Natural killer cell (primary cell): ENCODE data around the gene DPP4. TPM values are rescaled to one million over a fixed set of nuclear protein-coding genes. Genes with fewer than 3 reads are reported as not detected.

Experiments used
- ATAC-seq, 3 donors: fragments of 150-1000 bp in 2 of 3; fragments of 200-7000 bp in 1 of 3; cut with Tn5 transposase; 1 replicate in 1 of 3; 2 replicates in 2 of 3; pipeline ENCODE4 v1.10.0; 2021; ENCODE audit warnings: mild to moderate bottlenecking in 2 of 3, moderate library complexity in 2 of 3
- DNase-seq, 2 donors: peaks; one replicate each; pipeline versions ENCODE4 v3.0.0 to v3.0.0-alpha.2; 2013 to 2021; ENCODE audit warnings: mixed read lengths in 1 of 2
- H3K27ac ChIP-seq: one replicate; pipeline ENCODE4 v1.5.1; 2013; ENCODE audit warnings: mild to moderate bottlenecking, low read length
- H3K27me3 ChIP-seq: one replicate; pipeline ENCODE4 v1.6.1; 2013; ENCODE audit warnings: low read length; ENCODE audit not compliant: control insufficient read depth, insufficient read depth
- H3K36me3 ChIP-seq: one replicate; pipeline ENCODE4 v1.6.1; 2013; ENCODE audit warnings: low read length; ENCODE audit not compliant: control insufficient read depth, insufficient read depth
- H3K4me1 ChIP-seq: one replicate; pipeline ENCODE4 v1.6.1; 2013; ENCODE audit warnings: low read length; ENCODE audit not compliant: control insufficient read depth, insufficient read depth
- H3K4me3 ChIP-seq: one replicate; pipeline ENCODE4 v1.5.1; 2013; ENCODE audit warnings: low read length
- H3K9me3 ChIP-seq: one replicate; pipeline ENCODE4 v1.6.1; 2013; ENCODE audit warnings: low read length; ENCODE audit not compliant: control insufficient read depth, insufficient read depth
- H3K27ac Mint-ChIP-seq, 2 donors: one replicate each; pipeline ENCODE4 v1.8.0; 2022; ENCODE audit warnings: mild to moderate bottlenecking in 2 of 2, mixed read lengths in 2 of 2, moderate library complexity in 1 of 2
- H3K27me3 Mint-ChIP-seq, 2 donors: one replicate each; pipeline ENCODE4 v1.8.0; 2022; ENCODE audit warnings: low read depth in 2 of 2, mixed read lengths in 2 of 2
- H3K36me3 Mint-ChIP-seq: one replicate; pipeline ENCODE4 v1.8.0; 2022; ENCODE audit warnings: mixed read lengths
- H3K4me1 Mint-ChIP-seq, 2 donors: one replicate each; pipeline ENCODE4 v1.8.0; 2022; ENCODE audit warnings: mixed read lengths in 2 of 2
- H3K4me3 Mint-ChIP-seq: one replicate; pipeline ENCODE4 v1.8.0; 2022; ENCODE audit warnings: mild to moderate bottlenecking, moderate library complexity, mixed read lengths
- H3K9me3 Mint-ChIP-seq, 2 donors: one replicate each; pipeline ENCODE4 v1.8.0; 2022; ENCODE audit warnings: mixed read lengths in 2 of 2
- WGBS: methylation state at CpG from one replicate; pipeline ENCODE4 v1.1.7; 2013; ENCODE audit warnings: missing lambda C conversion rate; ENCODE audit not compliant: insufficient coverage; 5-methylcytosine and 5-hydroxymethylcytosine counted together
- intact Hi-C: fragments of 100-400 bp; cut with micrococcal nuclease; formaldehyde crosslinking; loops from one replicate; pipeline ENCODE4 v1.14.2; 2022
- total RNA-seq, 4 donors: library from RNA; stranded (reverse); fragments of 120-200 nt in 1 of 4; gene quantifications; one replicate each; pipeline versions ENCODE4 v1.2.3 to v1.2.4, GENCODE V29; 2013 to 2022
- TF ChIP-seq, protein P1 (sequence below): fragments of 200-600 bp; IDR thresholded peaks from one replicate; pipeline ENCODE4 v1.8.0; 2022; ENCODE audit warnings: antibody characterized with exemption

Gene DPP4
- total RNA-seq, 3 donors from 2014 or later (not counting 1 experiment from before 2014, with no cell fraction given): 1.8 to 2.3 (median 1.8) TPM

DNA sequence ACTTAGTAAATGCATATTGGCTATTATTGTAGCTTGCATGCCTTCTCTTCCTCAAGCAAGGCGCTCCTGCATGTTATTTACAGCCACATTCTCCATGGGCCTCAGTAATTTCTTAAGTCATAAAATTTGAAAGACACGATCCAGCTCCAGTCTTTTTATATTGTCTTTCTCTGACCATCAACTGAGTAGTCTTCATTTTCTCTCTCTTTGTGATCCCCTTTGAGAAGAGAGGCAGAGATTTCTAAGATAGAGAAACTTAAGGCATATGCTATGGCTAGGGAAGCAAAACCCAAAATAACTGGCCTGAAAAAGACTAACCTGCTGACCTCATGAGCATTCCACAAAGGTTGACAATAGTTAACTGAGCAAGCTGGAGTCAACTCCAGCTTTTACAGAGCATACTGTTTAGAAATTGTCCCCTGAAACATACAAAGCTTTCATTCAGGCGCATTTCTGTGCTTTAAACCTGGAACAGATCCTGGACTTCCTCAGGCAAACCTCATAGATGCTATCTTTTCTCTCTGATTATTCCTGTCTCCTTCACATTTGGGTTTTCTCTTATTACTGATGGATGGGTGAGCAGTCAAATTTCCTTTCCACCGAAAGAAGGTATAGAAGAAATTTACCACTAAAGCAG, 4.6 kb downstream of the DPP4 start:
- DNase-seq (no peak), ATAC-seq (no peak)
- intact Hi-C loops: no loop called here
- WGBS: 90% methylated on average over 2 of the region's 4 CpGs
- H3K4me3 Mint-ChIP-seq: no peak overlapping the region
- H3K27ac Mint-ChIP-seq: no peak overlapping the region
- peaks cover 12% of the 10 kb centered on the region for H3K4me1 ChIP-seq
- H3K9me3 ChIP-seq: no peaks in the 10 kb centered on the region
- H3K27me3 ChIP-seq: no peaks in the 10 kb centered on the region
- H3K36me3 ChIP-seq: no peaks in the 10 kb centered on the region
- H3K9me3 Mint-ChIP-seq: no peaks in the 10 kb centered on the region
- H3K4me3 ChIP-seq: no peak overlapping the region
- H3K27ac ChIP-seq: no peak overlapping the region
- peaks cover 18 to 21% of the 10 kb centered on the region in 2 donors for H3K27me3 Mint-ChIP-seq
- TF ChIP-seq, protein P1, sequence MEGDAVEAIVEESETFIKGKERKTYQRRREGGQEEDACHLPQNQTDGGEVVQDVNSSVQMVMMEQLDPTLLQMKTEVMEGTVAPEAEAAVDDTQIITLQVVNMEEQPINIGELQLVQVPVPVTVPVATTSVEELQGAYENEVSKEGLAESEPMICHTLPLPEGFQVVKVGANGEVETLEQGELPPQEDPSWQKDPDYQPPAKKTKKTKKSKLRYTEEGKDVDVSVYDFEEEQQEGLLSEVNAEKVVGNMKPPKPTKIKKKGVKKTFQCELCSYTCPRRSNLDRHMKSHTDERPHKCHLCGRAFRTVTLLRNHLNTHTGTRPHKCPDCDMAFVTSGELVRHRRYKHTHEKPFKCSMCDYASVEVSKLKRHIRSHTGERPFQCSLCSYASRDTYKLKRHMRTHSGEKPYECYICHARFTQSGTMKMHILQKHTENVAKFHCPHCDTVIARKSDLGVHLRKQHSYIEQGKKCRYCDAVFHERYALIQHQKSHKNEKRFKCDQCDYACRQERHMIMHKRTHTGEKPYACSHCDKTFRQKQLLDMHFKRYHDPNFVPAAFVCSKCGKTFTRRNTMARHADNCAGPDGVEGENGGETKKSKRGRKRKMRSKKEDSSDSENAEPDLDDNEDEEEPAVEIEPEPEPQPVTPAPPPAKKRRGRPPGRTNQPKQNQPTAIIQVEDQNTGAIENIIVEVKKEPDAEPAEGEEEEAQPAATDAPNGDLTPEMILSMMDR: no peak
- no peaks in the 10 kb centered on the region for H3K36me3 Mint-ChIP-seq
- peaks cover 0 to 18% of the 10 kb centered on the region in 2 donors for H3K4me1 Mint-ChIP-seq

DNA sequence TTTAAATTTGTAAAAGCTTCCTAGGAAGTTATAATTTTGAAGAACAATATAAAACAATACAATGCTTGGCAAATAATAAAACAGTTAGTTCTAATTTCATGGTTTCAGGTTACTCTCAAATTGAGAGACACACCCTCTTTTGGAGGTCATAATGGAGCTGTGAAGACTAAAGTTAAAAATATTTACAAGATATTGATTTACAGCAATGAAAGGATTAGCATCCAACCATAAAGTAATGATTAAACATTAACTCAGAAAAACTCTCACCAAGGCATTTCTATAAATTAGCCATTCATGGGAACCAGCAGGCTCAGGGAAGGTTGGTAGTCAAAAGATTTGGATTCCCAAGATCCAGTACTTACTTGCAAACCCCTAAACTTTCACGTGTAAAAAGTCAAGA, 6.4 kb downstream of the DPP4 start:
- Histone ChIP-seq H3K27ac (no peak overlapping the region), H3K36me3 (no peaks in the 10 kb centered on the region), H3K4me1 (no peaks in the 10 kb centered on the region), H3K4me3 (no peak overlapping the region), H3K27me3 (no peaks in the 10 kb centered on the region), H3K9me3 (no peaks in the 10 kb centered on the region)
- H3K27me3 Mint-ChIP-seq: peaks cover 7 to 10% of the 10 kb centered on the region in 2 donors
- intact Hi-C loops: no loop called here
- no peak for ATAC-seq
- H3K4me1 Mint-ChIP-seq: peaks cover 0 to 4% of the 10 kb centered on the region in 2 donors
- TF ChIP-seq, protein P1: no peak
- H3K4me3 Mint-ChIP-seq: no peak overlapping the region
- no peaks in the 10 kb centered on the region for H3K9me3 Mint-ChIP-seq
- WGBS: no CpG with 5 or more reads among the region's 1 CpG
- no peak for DNase-seq
- no peaks in the 10 kb centered on the region for H3K36me3 Mint-ChIP-seq
- no peak overlapping the region for H3K27ac Mint-ChIP-seq

DNA sequence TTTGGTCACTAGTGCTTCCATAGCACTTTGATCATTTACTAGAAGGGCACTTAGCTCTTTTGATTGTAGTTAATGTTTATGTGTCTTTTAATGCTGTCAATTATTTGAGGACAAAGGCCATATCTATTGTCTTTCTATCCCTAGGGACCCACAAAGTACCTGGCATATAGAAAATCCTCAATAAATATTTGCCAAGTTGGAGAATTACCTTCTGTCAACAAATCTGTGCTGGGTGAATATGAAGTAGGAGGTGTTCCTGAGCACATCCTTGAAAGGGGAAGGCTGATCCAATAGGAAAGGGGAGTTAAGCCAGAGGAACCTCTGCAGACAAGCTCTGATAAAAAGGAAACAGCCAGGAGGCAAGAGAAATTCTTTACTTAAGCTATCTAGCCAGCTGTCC, 8.2 kb downstream of the DPP4 start:
- intact Hi-C loops: no loop called here
- H3K27ac Mint-ChIP-seq: no peak overlapping the region
- no peak overlapping the region for H3K27ac ChIP-seq
- ATAC-seq (no peak), DNase-seq (no peak)
- no peaks in the 10 kb centered on the region for H3K9me3 Mint-ChIP-seq
- no peaks in the 10 kb centered on the region for H3K4me1 ChIP-seq
- H3K27me3 ChIP-seq: no peaks in the 10 kb centered on the region
- H3K9me3 ChIP-seq: no peaks in the 10 kb centered on the region
- no peaks in the 10 kb centered on the region for H3K36me3 ChIP-seq
- TF ChIP-seq, protein P1: no peak
- no peaks in the 10 kb centered on the region for H3K36me3 Mint-ChIP-seq
- no peak overlapping the region for H3K4me3 Mint-ChIP-seq
- H3K4me3 ChIP-seq: no peak overlapping the region
- H3K27me3 Mint-ChIP-seq: peaks cover 3 to 4% of the 10 kb centered on the region in 2 donors
- H3K4me1 Mint-ChIP-seq: peaks cover 0 to 4% of the 10 kb centered on the region in 2 donors

DNA sequence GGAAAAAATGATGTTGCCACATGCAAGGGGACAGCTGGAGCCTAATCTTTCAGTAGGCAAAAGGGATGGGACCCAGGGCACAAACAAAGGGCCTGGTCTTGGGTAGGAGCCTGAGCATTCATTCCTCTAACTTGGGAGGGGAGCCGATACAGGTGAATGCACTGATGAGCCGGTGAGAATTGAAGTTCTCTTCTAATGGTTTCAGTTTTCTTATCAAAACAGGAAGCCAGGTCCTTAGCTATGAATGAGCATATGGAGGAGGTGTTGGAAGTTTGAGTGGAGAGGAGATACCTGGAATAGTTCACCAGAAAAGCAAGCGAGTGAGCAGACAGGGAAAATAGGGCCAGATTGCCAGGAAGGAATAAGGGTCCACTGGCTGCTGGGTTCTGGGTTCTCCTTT, 10.1 kb downstream of the DPP4 start:
- Histone ChIP-seq H3K36me3 (no peaks in the 10 kb centered on the region), H3K9me3 (no peaks in the 10 kb centered on the region), H3K4me3 (no peak overlapping the region), H3K27me3 (no peaks in the 10 kb centered on the region), H3K4me1 (no peaks in the 10 kb centered on the region), H3K27ac (peak overlapping the region; percentile 29)
- ATAC-seq (no peak), DNase-seq (peak in 1 of 2 donors; percentile 51)
- TF ChIP-seq, protein P1: no peak
- no peaks in the 10 kb centered on the region for H3K4me1 Mint-ChIP-seq
- no peaks in the 10 kb centered on the region for H3K27me3 Mint-ChIP-seq
- intact Hi-C loops: no loop called here
- 76% methylated on average over 3 of the region's 3 CpGs for WGBS
- H3K27ac Mint-ChIP-seq: no peak overlapping the region
- H3K9me3 Mint-ChIP-seq: no peaks in the 10 kb centered on the region
- H3K4me3 Mint-ChIP-seq: no peak overlapping the region
- H3K36me3 Mint-ChIP-seq: no peaks in the 10 kb centered on the region
